ELR (cell line): ENCODE measurements around the gene RAB1A.
"Not testable (repeated sequence)": the region's sequence is repeated elsewhere in the genome, so short reads cannot be mapped to it uniquely, and the experiment has no call there.

ENCODE experiments used
- DNase-seq: peaks from one replicate; pipeline ENCODE4 v3.0.0-alpha.2; 2015; ENCODE audit warnings: low read depth

Gene RAB1A

DNA sequence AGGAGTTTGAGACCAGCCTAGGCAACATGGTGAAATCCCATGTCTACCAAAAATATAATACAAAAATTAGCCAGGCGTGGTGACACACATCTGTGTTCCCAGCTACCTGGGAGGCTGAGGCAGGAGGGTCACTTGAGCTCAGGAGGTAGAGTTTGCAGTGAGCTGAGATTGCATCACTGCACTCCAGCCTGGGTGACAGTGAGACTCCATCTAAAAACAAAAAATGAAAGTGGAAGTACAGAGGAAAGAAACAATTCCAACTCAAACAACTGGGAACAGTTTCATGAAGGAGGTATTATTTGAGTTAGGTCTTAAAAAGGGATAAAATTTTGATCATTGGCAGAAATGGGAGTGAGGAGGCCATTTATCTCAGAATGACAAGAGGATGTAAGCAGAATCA lies 6.3 kb upstream of the RAB1A start:
- no peak for DNase-seq

DNA sequence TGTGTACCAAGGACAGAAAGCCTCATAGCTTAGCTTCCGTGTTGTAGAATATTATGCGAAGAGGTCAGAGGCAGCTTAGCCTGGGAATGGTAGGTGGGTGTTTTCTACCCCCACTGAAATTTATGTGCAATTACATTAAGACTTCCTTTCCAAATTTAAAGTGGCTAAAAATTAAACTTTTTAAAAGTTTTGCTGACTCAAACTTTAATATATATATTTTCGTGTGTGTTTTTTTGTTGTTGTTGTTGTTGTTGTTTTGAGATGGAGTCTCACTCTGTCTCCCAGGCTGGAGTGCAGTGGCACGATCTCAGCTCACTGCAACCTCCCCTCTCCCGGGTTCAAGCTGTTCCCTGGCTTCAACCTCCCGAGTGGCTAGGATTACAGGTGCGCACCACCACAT lies 4.3 kb upstream of the RAB1A start:
- DNase-seq, result no peak

DNA sequence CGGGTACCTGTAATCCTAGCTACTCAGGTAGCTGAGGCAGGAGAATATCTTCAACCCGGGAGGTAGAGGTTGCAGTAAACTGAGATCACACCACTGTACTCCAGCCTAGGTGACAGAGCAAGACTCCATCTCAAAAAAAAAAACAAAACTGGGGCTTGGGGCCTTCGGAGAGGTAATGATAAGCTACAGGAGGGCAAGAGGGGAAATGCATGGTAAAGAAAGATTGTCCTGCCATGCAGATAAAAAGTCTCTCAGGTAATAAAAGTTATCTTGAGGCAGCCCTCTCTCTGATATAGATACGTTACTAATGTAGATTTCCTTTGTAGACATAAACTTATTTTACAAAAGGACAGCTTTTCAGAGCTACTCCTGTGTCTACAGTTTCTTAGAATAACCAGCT lies 3.7 kb upstream of the RAB1A start:
- DNase-seq, result no peak

DNA sequence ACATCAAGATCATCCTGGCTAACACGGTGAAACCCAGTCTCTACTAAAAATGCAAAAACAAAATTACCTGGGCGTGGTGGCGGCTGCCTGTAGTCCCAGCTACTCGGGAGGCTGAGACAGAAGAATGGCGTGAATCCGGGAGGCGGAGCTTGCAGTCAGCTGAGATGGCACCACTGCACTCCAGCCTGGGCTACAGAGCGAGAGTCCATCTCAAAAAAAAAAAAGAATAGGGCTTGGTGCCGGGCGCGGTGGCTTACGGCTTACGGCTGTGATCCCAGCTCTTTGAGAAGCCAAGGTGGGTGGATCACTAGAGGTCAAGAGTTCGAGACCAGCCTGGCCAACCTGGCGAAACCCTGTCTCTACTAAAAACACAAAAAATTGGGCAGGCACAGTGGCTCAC lies 3.0 kb upstream of the RAB1A start:
- DNase-seq, result not testable (repeated sequence)

DNA sequence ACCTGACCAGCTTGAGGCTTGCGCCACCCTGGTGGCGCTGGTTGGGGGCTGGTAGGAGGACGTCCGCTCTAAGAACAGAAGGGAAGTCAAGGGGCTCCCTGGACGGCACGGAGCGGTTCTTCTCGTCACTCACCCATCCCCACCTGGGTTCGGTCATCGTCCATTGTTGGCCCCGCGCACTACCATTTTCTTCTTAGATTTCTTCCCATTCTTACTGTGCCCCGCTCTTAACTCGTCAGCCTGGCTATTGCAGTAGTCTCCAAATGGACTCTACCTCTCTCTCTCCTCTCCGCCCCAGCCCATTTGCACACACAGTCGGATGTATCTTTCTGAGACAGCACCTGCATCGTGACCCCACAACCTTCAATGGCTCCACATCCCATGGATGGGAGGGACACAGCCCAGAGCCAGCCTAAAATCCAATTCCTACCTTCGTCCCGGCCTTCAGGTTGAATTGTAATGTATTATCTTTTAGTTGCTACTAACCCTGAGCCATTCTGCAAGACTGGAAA lies 814 bp upstream of the RAB1A start:
- no peak for DNase-seq

DNA sequence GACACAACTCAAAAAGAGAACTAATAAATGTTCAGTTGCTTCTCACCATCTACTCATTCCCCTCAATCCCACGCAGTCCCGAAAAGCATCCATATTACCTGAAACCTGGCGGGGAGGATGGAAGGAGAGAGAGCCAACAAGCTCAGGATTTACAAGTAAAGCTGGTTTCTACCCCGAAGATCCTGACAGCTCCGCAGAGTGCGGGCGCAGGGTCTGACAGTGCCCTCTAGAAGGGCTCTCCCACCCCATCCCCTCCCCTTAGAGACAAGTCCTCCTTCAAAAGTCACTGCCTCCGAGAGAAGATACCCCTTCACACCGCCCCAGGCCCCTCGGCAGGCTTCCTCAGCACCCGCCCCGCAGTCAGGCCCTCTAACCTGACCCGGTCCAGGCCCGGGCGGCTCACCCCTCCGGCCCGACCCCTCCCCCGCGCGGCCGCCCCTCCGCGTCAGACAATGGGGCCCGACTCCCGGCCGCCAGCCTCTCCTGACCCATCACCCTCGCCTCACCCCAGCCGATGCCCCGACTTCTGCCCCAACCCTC lies 550 bp downstream of the RAB1A start:
- DNase-seq, result peak; percentile 50

DNA sequence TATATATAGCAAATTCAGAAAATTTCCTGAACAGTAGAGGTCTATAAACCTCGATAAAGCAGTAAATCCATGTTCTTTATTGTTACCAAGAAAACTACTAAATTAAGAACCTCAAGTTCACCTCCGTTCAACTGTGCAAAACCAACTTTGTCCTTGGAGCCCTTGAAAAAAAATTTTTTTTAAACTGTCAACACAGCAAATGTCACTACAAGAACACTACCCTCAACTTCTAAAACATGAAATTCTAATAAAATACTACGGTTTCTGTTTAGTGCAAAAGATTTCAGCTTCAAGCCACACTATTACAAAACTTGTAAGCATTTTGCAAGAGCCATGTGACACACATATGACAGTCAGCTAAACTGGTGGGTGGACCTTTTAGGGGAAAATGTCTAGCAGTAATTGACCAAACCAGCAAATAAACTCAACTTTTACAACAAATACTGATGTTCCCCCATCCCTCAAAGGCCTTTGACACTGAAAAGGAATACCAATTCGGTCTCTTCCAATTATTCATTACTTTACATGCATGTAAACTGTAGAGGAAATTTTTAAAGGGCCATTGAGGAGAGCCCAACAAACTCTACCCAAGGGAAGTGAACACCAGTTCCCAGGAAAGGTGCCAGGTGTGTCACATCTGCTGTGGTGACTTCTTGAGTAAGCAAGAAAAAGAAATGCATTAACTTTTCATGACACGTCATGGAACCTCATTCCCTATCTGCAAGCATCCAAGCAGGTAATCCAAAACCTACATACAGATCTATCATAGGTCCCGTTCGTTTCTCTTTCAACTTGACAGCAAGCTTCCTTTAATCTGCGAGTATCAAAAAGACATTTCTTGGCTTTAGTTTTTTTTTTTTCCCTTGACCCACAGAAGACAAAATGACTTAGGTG lies 1.4 kb downstream of the RAB1A start:
- peak; percentile 52 for DNase-seq

DNA sequence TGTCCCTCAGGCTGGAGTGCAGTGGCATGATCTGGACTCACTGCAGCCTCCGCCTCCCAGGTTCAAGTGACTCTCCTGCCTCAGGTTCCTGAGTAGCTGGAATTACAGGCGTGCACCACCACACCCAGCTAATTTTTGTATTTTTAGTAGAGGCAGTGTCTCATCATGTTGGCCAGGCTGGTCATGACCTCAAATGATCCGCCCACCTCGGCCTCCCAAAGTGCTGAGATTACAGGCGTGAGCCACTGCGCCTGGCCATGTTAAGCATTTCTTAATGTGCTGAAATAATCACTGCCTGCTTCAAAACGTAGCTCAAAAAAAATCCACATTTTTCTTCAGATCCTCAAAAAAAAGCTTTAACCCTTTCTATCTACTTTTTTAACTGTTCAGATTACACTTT lies 4.4 kb downstream of the RAB1A start:
- peak; percentile 20 for DNase-seq

DNA sequence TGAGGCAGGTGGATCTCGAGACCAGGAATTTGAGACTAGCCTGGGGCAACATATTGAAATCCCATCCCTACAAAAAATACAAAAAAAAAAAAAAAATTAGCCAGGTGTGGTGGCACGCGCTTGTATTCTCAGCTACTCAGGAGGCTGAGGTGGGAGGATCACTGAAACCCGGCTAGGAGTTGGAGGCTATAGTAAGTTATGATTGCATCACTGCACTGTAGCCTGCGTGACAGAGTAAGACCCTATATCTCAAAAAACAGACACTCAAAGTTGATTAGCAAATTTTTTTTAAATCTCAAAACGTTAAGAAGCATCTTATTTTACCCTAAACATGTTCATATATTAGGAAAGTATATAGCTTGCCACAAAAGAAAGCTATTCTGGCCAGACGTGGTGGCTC lies 7.6 kb downstream of the RAB1A start:
- no peak for DNase-seq

DNA sequence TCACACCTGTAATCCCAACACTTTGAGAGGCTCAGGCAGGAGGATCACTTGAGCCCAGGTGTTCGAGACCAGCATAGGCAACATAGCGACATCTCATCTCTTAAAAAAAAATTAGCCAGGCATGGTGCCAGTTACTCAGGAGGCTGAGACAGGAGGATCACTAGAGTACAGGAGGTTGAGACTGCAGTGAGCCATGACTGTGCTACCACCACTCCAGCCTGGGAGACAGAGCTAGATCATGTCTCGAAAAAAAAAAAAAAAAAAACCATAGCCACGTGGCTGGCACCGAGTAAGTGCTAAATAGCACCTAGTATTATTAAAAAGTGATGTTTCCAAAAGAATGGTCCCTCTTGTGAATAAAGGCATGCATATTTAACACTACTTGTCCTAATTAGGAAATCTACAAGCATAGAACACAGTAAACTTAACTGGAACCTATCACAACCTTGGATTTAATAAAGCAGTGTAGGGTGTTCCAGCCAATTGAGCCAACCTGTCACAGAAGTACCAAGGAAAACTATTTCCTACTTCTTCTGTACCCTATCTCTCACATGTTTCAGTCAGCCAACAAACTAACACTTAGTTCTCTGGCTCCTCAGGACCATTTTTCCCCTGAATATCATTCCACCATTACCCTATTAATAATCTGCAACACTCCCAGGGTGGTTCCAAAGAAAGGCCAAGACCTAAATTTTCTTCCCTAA lies 8.8 kb downstream of the RAB1A start:
- DNase-seq, result no peak

DNA sequence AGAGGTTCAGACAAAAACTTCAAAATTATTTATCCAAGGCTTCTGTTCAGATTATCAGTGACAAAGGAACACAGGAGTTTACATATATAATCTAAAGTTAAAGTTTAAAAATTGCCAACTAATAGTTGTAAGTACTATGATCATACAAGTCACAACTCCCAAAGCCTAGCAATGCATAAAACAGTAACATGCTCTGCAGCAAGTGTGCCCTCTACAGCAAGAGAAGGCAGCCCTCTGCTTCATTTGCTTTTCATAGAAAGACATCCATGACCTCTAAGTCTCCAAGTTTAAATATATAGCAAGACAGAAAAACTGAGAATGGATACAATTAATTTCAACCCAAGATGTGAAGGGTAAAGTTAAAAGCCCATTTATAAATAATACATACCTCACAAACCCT lies 13.3 kb downstream of the RAB1A start:
- no peak for DNase-seq

DNA sequence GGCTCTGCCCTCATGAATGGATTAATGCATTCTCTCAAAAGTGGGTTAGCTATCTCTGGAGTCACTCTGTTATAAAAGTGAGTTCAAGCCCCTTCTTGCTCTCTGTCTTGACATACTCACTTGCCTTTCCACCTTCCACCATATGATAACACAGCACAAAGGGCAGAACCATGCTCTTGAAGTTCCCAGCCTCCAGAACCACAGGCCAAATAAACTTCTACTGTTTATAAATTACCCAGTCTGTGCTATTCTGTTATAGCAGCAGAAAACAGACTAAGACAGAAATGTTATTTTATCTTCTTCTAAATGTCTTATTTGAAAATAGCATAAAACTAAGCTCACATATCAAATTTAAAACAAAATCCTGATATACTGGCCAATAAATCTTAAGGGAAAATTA lies 15.0 kb downstream of the RAB1A start:
- DNase-seq, result no peak

DNA sequence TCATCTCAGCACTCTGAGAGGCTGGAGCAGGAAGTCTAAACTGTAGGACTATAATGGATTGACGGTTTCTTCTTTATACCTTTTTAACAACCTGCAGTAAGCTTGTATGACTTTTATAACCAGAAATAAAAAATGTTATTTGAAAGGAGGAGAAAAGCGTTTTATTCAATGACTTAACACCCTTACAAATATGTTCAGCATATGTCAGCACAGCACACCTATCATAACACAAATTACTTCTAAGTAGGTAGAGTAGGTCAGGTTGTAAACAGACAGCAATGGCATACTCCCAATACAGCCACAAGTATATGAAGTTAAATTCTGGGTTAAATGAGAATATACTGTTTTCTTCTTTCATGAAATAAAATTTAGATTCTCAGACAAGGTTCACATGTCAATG lies 16.1 kb downstream of the RAB1A start:
- no peak for DNase-seq

DNA sequence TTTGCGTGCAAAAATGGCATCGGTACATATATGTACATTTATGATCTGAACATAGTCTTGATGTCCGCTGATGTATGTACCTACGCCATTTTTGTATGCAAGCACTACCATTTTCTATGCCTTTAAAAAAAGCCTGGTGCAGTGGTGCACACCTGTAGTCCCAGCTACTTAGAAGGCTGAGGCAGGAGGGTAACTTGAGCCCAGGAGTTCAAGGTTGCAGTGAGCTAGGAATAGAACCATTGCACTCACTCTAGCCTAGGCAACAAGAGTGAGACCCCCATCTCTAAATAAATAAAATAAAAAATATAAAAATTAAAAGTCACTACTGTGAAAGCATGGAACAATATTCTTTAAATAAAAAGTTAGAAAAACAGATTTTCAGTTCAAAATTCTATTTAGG lies 16.7 kb downstream of the RAB1A start:
- DNase-seq, result no peak

DNA sequence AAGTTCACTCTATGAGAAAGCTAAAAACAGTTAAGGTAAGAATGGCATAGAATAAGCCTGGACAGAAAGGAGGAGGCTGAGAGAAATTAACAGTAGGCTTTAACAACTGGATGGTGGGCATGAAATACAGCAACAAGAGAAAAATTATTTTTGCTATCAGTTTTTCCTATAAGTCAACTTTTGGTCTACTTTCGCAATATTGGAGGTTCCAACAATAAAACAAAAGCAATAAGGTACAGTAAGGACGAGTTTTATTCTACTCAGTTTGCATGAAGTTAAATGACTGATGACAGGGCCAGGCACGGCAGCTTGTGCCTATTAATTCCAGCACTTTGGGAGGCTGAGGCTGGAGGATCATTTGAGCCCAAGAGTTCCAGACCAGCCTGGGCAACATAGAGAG lies 17.3 kb downstream of the RAB1A start:
- no peak for DNase-seq

DNA sequence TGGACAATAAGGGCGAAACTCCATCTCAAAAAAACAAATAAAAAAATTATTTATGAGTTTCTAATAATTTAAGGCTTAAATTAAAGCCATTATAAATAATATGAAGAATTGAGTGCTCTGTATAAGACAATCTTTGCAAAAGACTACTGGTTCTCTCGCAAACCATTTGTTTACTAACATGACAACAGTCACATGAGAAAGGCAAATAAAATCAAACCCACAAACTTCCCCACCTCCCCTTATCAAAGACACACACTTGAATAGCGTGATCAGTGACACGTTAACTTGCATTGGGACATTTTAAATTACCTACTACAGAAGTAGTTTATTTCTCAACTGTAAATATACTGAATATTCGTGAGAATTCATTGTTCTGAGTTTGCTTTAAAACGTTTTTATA lies 21.1 kb downstream of the RAB1A start:
- no peak for DNase-seq

DNA sequence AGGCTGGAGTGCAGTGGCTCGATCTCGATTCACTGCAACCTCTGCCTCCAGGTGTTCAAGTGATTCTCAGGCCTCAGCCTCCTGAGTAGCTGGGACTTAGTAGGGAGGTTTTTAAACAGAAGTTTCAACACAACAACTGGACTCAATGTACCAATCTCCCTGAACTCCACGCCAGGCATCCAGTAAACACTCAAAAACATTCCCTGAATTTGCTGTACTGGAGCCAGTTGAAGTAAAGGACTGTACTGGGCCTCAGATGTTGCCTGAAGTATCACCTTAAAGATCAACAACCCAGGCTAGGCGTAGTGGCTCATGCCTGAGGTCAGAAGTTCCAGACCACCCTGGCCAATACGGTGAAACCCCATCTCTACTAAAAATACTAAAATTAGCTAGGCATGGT lies 22.4 kb downstream of the RAB1A start:
- DNase-seq, result no peak

DNA sequence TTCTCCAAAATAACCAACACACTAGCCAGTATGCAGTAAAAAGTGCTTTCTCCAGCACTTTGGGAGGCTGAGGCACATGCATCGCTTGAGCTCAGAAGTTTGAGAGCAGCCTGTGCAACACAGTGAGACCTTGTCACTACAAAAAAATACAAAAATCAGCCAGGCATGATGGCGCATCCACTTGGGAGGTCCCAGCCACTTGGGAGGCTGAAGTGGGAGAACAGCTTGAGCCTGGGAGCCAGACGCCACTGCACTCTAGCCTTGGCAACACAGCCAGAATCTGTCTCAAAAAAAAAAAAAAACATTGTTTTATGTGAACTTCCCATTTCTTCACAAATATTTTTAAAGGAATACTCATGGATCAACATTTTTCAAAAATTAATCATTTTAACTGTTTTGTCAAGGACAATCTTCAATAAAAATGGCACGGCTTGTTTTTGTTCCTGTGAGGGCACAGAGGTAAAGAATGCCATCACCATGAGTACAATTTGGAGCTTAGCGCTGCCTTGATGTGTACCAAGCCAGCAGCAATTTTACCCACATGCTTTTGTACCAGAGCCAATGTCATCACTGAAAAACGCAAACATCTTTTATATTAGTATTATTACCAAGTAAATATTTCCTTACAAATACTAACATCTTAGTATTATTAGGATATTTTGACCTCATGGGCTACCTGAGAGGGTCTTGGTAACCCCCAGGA lies 26.7 kb downstream of the RAB1A start:
- no peak for DNase-seq

DNA sequence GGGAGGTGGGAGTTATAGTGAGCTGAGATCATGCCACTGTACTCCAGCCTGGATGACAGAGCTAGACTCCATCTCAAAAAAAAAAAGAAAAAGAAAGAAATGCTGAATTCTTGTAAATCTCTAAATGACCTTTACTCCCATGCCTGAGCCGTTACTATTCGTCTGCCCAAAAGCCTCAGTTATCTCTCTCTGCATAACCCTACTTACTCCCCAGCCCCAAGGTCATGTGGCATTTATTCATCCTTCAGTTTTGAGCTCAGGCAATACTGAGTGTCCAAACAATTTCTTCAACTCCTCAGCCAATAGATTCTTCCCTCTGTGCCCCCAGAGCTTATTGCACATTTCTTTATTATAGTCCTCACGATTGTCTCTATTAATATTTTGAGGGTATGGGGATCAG lies 28.8 kb downstream of the RAB1A start:
- DNase-seq, result no peak

DNA sequence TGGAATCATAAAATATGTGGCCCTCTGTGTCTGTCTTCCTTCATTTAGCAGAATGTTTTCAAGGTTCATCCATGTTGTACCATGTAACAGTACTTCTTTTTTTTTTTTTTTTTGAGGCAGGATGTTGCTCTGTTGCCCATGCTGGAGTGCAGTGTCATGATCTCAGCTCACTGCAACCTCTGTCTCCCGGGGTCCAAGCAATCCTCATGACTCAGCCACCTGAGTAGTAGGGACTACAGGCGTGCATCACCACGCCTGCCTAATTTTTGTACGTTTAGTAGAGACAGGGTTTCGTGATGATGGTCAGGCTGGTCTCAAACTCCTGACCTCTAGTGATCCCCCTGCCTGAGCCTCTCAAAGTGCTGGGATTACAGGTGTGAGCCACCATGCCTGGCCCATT lies 31.2 kb downstream of the RAB1A start:
- peak; percentile 75 for DNase-seq

DNA sequence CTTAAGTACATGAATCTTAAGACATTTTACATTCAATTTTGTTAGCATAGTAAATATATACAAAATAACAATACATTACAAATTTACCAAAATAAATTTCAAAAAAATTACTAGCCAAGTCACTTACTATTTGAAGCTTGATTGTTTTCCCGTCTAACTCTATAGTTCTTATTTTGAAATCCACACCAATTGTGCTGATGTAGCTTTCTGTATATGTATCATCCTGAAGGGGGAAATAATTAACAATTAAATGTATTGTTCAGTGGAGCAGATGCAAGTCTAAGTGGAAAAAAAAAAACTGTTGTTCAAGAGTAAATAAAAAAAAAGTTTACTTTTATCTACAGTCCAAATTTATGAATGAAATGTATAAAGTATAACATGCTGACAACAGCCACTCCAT lies 32.1 kb downstream of the RAB1A start:
- DNase-seq, result no peak

DNA sequence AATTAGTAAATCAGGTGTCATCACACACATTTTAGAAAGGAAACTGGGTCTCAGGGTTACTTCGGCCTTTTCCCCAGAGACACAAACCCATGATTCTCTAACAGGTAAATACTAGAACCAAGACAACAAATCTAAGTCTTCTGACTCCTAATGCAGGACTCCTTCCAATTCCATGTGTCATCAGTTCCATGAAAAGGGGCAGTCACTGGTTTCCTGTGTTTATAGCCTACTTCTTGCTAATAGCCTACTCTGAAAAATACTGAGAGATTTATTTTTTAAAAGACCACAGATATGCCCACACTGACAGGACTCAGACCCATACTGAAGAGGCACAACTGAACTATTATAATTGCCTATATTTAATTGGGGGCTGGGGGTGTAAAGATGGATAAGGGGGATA lies 33.0 kb downstream of the RAB1A start:
- DNase-seq, result peak; percentile 54

DNA sequence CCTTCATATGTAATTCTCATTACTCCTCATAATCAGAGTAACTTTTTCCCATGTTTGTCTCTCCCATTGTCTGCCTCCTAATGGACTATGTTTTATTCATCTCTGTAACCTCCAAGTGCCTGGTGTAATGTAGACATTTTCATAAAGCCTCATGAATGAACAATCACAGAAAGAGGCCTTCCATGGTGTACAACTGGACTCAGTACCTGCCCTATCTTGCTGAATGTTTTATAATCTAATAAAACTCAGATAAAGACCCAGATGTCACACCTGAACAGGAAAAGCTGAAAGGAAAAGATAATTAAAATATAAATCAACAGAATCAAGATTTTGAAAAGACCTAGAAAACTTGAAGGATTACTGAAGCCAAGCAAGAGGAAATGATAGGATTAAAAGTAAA lies 36.7 kb downstream of the RAB1A start:
- no peak for DNase-seq
